Measurements from ENCODE around the gene RIN1.

RIN1 gene

GRCh38 chr11:66330931-66331330, 5.3 kb downstream of the RIN1 start:
- TF ChIP-seq POLR2AphosphoS5 (IDR thresholded peaks at IDR 0.05; ENCODE audit: low read depth, low read length) (no peak), TAF1 (IDR thresholded peaks at IDR 0.05; ENCODE audit: borderline replicate concordance, insufficient read depth, low read length) (no peak), FOXP2 (optimal IDR thresholded peaks at IDR 0.05; ENCODE audit: borderline replicate concordance, extremely low read depth, extremely low read length, insufficient read depth) (no peak), SIN3A (IDR thresholded peaks at IDR 0.05; ENCODE audit: borderline replicate concordance, insufficient read depth, low read length) (no peak), REST (IDR thresholded peaks at IDR 0.05; ENCODE audit: insufficient read depth in 1 of 2, low read depth in 2 of 2, low read length in 2 of 2) (no peak)

- TF ChIP-seq FOXP2 (optimal IDR thresholded peaks at IDR 0.05; ENCODE audit: borderline replicate concordance, extremely low read depth, extremely low read length, insufficient read depth) (no peak), SIN3A (IDR thresholded peaks at IDR 0.05; ENCODE audit: borderline replicate concordance, insufficient read depth, low read length) (no peak), REST (IDR thresholded peaks at IDR 0.05; ENCODE audit: insufficient read depth in 1 of 2, low read depth in 2 of 2, low read length in 2 of 2) (no peak), POLR2AphosphoS5 (IDR thresholded peaks at IDR 0.05; ENCODE audit: low read depth, low read length) (no peak), TAF1 (IDR thresholded peaks at IDR 0.05; ENCODE audit: borderline replicate concordance, insufficient read depth, low read length) (no peak)
These were observed 7.0 kb downstream of the RIN1 start for GRCh38 chr11:66329165-66329673.

- TF ChIP-seq REST (IDR thresholded peaks at IDR 0.05; ENCODE audit: insufficient read depth in 1 of 2, low read depth in 2 of 2, low read length in 2 of 2), result no peak
- TF ChIP-seq FOXP2 (optimal IDR thresholded peaks at IDR 0.05; ENCODE audit: borderline replicate concordance, extremely low read depth, extremely low read length, insufficient read depth), result no peak
- no peak for TF ChIP-seq SIN3A (IDR thresholded peaks at IDR 0.05; ENCODE audit: borderline replicate concordance, insufficient read depth, low read length)
- no peak for TF ChIP-seq POLR2AphosphoS5 (IDR thresholded peaks at IDR 0.05; ENCODE audit: low read depth, low read length)
- no peak for TF ChIP-seq TAF1 (IDR thresholded peaks at IDR 0.05; ENCODE audit: borderline replicate concordance, insufficient read depth, low read length)
These were observed 7.7 kb downstream of the RIN1 start for GRCh38 chr11:66328302-66329144.

GRCh38 chr11:66328031-66328301, 8.3 kb downstream of the RIN1 start:
- TF ChIP-seq TAF1 (IDR thresholded peaks at IDR 0.05; ENCODE audit: borderline replicate concordance, insufficient read depth, low read length), result no peak
- no peak for TF ChIP-seq POLR2AphosphoS5 (IDR thresholded peaks at IDR 0.05; ENCODE audit: low read depth, low read length)
- no peak for TF ChIP-seq FOXP2 (optimal IDR thresholded peaks at IDR 0.05; ENCODE audit: borderline replicate concordance, extremely low read depth, extremely low read length, insufficient read depth)
- no peak for TF ChIP-seq SIN3A (IDR thresholded peaks at IDR 0.05; ENCODE audit: borderline replicate concordance, insufficient read depth, low read length)
- no peak for TF ChIP-seq REST (IDR thresholded peaks at IDR 0.05; ENCODE audit: insufficient read depth in 1 of 2, low read depth in 2 of 2, low read length in 2 of 2)
